Activated CD4-positive, alpha-beta T cell treated with anti-CD3 and anti-CD28 coated beads, Interleukin-2, amount 50 U/mL, for 48 hours (primary cell): ENCODE data around the gene BCORL1.
A peak's percentile ranks its signal among the peaks of the same experiment; 100 is the strongest.

ENCODE experiments used
- DNase-seq, 2 experiments: peaks; one replicate each; pipeline ENCODE4 v3.0.0-alpha.2; 2020

Gene BCORL1

GRCh38 chrX:129968968-129969367 is 13.5 kb upstream of the BCORL1 start:
- no peak for DNase-seq

DNA sequence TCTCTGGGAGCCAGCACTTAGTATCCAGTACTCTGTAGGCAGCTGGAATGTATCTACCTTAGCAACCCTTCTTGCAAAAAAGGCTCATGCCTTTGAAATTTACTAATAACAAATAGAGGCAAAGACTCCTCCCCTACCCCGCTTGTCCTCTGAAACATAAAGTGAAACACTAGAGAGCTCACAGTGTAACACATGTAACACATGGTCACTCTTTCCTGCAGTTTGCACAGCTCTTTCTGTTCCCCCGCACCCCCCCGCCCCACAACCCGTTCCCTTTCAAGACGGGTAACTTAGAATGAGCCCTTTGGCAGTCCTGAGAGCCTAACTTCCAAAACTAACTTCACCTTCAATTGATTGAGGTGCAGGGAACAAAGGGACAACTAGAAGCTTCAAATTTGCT is 6.0 kb upstream of the BCORL1 start:
- DNase-seq = no peak

DNA sequence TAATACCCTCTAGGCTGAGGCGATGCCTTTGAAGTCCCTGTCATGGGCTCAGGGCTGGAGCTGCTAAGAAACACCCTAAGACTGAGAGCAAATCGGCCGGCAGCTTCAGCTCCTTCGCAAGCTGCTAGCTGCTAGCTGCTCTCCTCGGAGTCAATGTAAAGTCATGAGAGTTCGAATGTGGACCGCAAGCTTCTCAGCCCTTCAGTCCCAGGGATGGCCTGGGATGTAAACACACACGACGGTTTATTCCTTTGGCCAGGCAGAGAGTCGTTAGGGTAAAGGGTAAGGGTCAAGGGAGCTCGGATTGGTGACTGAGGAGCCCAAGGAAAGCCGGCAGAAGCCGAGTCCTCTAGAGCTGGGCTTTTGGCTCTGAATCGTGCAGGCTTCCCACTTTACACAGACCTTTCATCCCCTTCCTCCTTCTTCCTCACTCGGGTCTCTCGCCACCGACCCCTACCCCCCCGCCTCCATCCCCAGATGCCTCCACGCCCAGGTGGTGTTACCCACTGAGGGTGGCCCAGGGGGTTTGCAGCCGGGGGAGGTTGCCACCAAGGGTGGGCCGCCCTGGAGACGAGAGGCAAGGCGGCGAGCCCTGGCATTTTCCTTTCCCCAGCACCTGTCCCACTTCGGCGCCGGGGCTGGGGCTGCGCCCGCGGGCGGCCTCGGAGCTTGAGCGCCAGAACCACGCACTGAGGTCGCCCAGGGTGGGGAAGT is 3.1 kb upstream of the BCORL1 start:
- DNase-seq = no peak

GRCh38 chrX:129980001-129980401 is 2.4 kb upstream of the BCORL1 start:
- DNase-seq = peak in 1 of 2 experiments; percentile 36

- peak in 1 of 2 experiments; percentile 28 for DNase-seq
Observed at GRCh38 chrX:129980540-129981199, 1.8 kb upstream of the BCORL1 start.

GRCh38 chrX:129981200-129981553 is 1.3 kb upstream of the BCORL1 start:
- DNase-seq = no peak

- DNase-seq = no peak
Observed at GRCh38 chrX:129981752-129982299, 609 bp upstream of the BCORL1 start.

- DNase-seq = peak in 1 of 2 experiments; percentile 4
Observed at GRCh38 chrX:129983575-129984110, 1.2 kb downstream of the BCORL1 start.

DNA sequence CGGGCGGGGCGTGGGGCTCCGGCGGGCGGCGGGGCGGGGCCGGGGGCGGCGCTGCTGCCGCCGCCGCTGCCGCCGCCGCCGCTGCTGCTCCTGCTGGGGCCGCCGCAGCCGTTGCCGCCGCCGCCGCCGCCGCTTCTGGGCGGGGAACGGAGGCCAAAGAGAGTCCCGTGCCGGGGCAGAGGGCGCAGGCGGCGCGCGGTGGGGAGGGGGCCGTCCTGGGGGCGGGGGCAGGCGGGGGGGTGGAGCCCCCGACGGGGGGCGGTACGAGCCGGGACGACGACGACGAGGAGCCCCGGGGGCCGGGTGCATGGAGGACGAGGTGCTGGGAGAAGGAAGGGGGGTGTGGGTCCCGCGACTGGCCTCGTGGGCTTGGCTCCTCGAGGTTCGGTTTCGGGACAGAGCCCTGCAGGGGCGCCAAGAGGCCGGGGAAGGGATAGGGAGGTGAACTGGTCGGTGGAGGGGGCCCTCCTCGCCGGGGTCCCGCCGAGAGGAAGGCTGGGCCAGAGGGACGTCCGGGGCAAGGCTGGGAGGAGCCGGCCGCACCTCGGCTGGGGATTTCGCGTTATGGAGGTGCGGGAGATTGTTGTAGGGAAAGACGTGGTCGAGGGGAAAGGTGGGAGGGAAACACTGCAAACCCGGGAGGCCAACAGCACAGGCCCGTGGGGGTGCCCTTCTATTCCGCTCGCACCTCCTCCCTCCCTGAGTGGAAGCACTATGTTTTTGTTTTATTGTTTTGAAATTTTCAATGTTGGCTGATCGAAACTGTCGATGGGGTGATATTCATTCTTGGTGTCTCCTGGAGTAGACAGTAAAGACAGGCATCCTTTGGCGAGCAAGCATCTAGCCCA is 1.9 kb downstream of the BCORL1 start:
- DNase-seq = peak in 1 of 2 experiments; percentile 24

DNA sequence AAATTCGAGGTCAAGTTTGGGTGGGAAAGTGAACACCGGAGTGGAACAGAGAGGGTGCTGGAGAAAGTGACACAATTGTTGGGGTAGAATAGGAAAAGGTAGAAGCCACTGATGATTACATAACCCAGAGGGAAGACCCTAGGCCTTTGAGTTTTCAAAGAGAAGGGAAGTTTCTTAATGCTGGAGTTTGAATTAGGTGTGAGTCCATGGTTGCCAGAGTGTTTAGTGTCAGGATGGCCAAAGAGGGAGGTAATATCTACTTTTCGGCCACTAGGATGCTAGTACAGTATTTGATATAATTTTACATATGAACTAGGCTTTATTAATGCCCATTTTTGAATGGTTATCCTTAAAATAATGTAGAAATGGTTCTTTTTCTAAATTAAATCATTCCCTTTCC is 5.4 kb downstream of the BCORL1 start:
- no peak for DNase-seq

- no peak for DNase-seq
Observed at GRCh38 chrX:129992181-129992580, 9.7 kb downstream of the BCORL1 start.

DNA sequence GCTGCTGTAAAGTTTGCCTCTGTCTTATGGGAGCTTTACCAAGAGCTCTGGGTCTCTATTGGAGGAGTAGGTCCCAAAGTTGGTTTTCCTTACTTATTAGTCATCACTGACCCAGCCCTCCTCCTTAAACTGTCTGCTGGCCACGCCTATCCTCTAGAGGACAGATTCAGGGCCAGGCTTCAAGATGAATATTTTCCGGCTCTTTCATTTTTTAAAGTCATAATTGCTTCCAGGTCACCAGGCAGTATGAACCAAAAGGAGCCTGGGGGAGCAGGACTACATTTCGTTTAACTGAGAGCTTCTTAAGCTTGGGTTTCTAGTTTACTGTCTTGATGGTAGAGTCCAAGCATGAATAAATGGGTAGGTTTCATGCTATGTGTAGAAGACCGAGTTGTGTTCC is 13.7 kb downstream of the BCORL1 start:
- DNase-seq = no peak

DNA sequence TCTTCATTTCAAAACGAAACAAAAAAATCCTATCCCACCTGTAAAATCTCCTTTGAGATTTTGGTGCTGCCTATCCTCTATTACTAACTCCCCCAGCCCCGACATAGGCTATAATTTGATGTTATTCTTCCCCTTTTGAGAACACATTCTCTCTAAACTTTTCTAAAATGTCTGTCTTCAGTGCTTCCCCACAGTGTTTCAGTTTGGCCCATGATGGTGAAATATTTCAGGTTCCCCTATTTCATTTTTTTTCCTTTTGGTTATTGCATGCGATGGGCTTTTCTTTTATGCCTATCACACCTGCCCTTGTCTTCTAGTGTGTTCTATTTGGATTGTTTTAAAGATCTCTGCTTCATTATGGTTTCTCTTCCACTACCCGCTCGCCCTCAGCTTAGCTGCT is 14.7 kb downstream of the BCORL1 start:
- no peak for DNase-seq

DNA sequence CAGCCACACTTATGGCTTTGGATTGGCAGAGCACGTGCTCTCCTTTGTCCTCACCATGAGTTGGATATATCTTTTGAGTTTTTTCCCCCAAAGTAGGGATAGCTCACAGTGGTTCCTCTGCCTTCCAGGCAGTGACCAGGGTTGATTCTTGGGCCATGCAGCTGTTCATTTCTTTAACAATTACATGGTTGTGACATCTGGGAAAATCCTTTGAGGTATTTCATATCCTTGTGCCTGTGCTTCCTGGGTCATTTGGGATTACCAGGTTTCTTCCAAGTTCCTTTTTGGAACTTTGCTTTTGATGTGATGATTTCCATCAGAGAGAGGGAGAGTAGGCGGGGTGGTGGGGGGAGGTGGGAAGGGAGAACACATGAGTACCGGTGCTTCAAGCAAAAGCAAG is 15.6 kb downstream of the BCORL1 start:
- no peak for DNase-seq

- no peak for DNase-seq
Observed at GRCh38 chrX:130001893-130002292, 19.5 kb downstream of the BCORL1 start.

- no peak for DNase-seq
Observed at GRCh38 chrX:130002541-130002940, 20.1 kb downstream of the BCORL1 start.

DNA sequence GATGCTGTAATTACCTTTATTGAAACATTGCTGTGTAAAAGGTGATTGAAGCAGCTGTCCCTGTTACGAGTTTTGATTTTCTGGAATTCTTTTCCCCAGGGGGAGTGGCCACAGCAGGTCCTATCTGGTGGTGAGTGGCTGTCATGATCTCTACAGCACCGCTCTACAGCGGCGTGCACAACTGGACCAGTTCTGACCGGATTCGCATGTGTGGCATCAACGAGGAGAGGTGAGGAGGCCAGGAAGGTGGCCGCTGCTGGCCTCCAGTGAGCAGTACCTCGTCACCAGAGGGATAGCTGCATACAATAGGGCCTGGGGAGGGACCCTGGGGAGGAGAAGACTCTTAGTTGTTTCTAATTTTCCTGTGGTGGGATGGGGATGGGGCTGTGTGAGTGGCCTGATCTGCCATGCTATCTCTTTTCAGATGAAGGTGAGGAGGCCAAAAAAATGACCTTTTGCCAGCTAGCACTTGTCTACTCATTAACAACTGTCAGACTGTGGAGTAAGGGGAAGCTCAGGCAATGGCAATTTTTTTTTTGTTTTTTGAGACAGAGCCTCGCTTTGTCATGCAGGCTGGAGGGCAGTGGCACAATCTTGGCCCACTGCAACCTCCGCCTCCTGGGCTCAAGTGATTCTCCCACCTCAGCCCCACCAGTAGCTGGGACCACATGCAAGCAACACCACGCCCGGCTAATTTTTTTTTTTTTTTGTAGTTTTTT is 22.8 kb downstream of the BCORL1 start:
- no peak for DNase-seq

DNA sequence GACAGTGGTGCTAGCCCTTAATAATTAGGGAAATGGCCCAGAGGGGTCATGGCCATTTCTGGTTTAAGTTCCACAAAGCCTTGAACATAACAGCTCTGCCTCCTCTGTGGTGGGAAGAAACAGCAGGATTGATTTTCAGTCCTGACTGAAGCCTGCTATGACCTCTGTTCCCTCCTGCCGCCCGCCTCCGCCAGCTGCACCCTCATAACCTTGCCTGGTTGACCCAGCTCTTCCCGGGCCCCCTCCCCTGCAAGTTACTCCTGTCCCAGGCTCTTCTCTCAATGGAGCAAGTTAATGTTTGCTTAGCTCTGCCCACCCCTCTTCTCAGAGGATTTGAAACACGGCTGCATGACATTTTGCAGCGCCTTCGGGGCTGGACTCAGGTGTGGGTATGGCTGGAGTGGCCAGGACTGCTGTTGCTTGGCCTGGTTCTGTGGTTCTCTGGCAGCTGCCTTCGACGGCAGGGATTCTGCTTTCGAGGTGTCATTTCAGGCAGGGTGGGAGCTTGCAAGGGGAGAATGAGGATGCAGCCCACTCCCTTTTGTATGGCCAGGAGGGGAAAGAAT is 27.3 kb downstream of the BCORL1 start:
- DNase-seq = no peak

DNA sequence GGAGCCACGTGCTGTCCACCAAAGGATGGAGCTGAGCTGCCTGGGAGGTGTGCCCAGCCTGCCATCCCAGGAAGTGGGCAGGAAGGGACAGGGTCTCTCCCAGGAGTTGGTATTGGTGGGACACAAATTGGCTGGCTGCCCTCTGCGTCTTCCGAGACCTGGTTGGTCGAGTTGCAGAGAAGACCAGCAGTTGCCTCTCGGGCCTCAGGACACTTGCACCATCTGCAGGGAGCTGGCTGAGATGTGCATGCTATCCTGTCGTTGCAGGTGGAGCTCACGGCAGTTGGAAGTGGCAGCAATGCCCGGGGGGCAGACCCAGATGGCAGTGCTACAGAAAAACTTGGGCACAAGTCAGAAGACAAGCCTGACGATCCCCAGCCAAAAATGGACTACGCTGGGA is 30.2 kb downstream of the BCORL1 start:
- DNase-seq = no peak

GRCh38 chrX:130013661-130014060 is 31.2 kb downstream of the BCORL1 start:
- DNase-seq = no peak

DNA sequence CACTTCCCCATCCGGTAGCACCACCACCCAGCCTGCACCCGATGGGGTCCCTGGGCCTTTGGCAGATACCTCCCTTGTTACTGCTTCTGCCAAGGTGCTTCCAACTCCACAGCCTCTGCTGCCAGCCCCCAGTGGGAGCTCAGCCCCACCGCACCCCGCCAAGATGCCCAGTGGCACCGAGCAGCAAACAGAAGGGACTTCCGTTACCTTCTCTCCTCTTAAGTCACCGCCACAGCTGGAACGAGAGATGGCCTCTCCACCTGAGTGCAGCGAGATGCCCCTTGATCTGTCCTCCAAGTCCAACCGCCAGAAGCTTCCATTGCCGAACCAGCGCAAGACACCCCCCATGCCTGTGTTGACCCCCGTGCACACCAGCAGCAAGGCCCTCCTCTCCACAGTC is 31.9 kb downstream of the BCORL1 start:
- no peak for DNase-seq

GRCh38 chrX:130014770-130015169 is 32.3 kb downstream of the BCORL1 start:
- no peak for DNase-seq
